Measurements from ENCODE around the gene C1QTNF12.

C1QTNF12 gene

DNA sequence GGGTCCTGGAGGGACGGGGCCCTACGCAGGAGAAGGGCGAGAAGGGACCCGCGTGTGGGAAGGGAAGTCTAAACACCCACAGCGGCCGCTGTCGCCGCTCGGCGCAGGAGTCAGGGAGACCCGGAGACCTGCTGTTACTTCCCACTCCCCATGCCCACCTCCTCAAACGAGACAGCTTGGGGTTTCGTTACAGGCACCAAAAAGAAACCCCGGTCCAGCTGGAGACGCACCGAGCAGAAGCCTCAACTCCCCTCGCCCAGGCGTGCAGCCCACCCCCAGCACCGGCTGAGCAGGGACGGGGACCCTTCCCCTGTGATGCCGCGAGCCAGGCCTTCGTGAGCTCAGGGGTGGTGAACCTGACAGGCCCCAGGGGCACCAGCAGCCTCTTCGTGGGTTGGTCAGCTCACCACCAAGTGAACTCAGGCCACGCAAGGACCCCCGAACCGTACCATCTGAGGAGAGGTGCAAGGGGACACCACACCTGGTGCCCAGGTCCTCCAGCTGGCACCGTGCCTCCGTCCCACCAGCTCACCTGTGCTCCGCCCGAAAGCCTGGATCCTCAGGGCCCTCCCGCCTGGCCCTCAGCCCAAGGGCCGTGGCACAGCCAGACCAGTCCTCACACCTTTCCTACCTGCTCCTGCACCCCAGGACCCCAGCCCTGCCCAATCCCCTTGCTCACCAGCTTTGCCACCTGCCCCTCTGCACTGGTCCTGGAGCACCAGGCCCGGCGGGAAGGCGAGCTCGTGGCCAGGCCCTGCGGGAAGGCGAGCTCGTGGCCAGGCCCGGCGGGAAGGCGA is 19.8 kb downstream of the C1QTNF12 start:
- DNase-seq, result no peak

DNA sequence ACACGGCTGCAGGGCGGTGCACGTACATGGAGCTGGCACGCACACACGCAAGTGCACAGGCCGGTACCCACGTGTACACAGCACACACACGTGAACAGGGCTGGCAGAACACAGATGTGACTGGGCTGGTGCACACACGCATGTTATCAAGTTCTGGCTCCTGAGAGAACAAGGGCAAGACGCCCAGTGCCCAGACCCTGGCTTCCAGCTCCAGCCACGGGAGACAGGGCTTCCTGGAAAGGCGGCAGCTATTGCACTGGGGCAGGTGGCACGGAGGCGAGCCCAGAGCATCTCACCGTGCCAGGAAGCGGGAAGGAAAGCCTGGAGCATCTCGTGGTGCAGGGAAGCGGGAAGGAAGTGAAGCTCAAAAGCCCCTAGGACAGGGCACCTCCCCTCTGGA is 20.6 kb downstream of the C1QTNF12 start:
- DNase-seq, result no peak

DNA sequence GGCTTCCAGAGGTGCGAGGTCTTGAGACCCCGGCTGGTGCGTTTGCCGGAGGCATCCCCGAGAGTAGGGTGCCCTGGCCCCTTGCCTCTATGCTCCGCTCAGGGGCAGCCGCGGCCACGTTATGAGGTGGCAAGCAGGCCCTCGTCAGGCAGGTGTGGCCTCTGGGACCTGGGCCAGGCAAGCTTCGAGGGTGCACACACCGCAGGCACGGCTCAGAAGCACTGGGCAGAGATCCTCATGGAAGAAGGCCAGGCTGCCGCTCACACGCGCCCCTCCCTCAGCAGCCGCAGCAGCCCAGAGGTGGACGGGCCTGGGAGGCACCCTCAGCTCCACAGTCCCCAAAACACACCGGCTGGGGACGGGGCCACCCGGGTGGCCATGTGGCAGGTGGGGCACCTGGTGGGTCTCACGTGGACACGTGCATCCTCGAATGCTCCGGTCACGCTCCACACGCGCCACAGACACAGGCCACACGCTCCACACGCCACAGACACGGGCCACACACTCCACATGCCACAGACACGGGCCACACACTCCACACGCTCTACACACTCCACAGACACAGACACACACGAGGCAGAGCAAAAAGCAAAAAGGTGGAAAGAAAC is 21.2 kb downstream of the C1QTNF12 start:
- no peak for DNase-seq

DNA sequence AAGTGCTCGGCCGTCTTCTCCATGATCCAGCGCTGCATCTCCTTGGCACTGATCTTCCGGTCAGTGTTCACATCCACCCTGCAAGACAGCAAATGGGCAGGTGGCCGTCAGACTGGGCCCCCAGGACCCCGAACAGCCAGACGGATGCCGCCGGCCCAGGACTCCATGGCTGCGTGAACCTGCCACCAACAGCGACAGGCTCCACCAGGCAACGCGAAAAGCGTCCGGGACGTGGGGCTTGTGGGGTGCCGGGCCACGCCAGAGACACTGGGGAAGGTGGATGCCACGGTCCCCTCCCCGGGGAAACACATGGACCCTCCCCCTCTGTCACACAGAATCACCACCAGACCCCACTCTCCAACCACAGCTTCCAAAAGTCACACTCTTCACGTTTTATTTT is 22.6 kb downstream of the C1QTNF12 start:
- no peak for DNase-seq

DNA sequence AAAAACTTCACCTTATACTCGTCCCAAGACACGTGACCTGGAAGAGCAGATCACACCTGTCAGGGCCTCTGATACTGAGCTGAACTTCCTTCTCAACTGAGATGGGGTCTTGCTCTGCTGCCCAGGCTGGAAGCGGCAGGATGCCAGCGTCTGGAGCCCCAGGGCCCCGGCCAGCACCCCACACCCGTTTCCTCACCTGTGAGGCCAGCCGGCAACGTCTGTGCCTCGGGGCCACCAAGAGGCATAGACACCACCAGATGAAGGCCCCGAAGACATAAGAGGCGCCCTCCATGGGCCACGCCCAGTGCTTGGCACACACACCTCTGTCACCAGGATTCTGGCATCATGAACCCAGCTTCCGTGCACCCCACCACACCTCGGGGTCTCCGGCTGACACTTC is 23.2 kb downstream of the C1QTNF12 start:
- DNase-seq, result no peak

DNA sequence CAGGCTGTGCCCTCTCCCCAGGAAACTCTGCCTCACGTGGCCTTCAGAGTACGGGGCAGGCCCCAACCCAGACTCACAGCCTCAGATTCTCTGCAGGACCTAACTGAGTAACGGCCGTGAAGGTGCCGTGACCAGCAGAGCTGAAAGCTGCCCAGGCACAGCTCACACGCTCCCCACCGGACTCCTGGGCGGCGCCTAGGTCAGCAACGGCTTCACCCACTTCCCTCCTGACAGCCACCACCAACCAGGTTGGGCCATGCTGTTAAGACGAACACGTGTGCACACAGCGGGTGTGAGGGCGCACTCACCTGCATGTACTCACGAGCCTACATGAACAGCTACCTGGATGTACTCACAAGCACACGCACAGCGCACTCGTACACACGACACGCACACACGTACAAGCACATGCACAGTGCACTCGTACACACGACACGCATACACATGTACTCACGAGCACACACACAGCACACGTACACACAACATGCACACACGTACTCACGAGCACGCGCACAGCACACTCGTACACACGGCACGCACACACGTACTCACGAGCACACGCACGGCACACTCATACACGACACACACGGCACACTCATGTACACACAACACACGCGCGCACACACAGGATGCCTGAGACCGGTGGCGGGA is 23.8 kb downstream of the C1QTNF12 start:
- DNase-seq, result no peak

DNA sequence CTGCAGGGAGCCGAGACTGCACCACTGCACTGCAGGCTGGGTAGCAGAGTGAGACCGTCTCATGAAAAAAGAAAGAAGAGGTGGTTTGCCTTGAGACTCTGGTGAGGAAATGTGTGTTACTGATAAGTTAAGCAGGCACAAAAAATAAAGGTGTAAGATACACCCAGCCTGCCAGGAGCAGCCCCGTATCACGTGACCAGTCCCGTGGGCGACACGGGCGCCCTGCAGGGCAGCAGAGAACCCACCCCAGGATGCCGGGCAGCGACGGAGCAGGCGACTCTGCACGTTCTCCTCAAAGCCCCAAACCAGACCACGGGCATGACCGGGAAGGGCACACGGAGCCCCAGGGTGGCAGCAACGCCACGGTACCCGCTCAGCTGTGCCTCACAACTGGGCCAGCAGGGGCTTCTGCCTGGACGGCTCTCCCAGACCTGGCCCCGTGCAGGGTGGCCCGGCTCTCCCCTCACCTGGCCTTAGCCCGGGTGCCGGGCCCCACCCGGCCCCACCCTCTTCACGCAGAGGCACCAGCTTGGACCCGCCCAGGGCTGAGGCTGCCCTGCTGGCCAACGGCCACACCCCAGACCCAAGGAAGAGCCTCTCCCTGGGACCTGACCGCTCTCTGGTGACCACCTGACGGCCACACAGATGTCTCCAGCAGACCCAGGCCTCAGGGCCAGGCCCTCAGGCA is 24.5 kb downstream of the C1QTNF12 start:
- DNase-seq, result no peak

DNA sequence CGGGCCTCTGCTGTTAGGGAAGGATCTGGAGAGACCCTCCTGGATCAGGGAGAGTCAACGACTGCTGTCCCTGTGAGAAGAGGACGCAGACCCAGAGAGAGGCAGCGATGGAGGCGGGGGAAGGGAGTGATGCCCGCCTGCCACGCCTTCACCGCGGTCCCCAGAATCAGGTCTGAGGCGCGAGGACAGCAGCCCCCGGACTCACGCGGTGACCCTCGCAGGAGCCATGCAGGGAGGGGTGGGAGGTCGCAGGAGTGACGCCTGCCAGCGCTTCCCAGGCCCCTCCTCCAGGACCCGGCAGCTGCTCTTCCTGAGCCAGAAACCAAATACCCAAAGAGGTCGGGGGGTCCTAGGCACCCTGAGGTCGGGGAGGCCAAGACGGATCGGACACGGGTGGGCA is 26.3 kb downstream of the C1QTNF12 start:
- no peak for DNase-seq

DNA sequence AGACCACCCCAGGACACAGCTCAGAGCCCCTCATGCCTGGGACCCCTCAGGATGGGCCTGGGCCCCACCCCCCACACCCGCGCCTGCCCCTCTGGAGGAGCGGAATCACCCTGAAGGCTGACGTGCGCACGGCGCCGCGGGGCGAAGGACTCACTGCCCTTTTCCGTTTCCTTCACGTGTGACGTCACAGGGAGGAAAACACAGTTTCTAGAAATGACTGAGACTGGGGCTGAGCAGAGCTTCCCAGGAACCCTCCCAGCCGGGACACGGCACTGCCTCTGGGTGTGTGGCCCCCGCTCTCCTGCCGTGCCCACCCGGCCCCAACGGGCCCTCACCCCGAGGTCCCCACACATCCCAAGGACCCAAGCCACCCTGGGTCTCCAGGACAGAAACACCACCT is 27.2 kb downstream of the C1QTNF12 start:
- DNase-seq, result no peak

DNA sequence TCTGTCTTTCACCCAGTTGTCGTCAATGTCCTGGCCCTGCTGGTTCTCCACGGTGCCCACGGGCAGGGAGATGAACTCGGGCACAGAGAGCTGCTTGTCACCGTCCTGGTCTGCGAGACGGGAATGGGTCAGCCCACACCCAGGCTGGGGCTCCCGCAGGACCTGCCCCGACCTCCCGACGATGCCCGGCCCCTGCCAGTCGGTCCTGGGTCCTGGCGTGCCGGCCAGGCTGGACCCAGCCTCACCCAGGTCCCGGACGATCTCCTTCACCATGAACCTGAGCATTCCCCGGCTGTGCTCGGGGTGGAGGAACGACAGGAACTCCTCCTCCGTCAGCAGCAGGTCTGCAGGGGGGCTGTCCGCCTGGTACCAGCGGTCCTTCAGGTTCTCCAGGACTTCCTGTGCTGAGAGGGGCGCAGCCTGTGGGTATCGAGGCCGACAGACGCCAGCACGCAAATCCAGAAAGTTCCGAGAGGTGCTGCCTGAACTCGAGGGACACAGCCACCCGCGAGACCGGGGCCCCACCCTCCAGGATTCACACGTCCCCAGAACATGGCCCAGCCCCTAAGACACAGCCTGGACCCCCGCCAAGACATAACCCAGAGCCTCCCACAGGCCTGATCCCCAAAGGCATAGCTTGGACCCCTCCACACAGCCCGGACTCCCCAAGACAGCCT is 27.9 kb downstream of the C1QTNF12 start:
- DNase-seq, result no peak

DNA sequence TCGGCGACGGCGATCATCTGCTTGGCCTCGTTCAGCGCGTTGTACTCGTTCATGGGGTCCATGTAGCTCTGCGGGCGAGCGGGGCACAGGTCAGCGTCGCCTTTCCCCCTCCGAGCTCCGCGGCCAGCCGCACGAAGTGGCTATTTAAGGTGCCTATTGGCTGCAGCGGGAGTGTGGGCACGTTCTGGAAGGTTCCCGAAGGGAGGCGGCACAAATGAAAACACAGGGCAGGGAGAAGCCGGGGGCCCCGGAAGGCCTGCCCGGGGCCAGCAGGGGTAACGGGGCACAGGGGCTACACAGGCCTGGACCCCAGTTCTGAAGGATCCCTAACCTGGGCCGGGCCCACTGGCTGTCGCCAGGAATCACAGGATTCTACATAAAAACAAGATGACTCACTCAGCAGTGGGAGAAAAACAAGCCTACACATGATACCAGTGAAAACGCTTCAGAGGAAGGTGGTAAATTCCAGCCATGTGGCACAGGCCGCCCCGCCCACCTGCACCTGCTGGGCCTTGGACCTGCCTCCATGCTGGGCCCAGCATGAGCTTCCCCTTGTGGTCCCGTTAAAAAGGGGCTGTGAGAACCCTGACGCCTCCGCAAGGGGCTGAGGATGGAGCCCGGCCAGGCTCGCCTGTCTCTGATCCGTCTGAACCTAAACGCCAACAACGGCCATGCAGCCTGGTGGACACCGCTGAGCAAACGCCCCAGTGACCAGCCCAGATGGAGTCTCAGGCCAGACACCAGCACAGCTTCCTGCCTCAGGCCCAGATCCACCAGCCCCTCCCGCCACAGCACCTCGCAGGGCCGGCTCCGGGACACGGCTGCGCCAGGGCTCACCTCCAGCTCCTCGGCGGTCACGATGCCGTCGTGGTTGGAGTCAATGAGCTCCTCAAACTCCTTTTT is 28.6 kb downstream of the C1QTNF12 start:
- no peak for DNase-seq

DNA sequence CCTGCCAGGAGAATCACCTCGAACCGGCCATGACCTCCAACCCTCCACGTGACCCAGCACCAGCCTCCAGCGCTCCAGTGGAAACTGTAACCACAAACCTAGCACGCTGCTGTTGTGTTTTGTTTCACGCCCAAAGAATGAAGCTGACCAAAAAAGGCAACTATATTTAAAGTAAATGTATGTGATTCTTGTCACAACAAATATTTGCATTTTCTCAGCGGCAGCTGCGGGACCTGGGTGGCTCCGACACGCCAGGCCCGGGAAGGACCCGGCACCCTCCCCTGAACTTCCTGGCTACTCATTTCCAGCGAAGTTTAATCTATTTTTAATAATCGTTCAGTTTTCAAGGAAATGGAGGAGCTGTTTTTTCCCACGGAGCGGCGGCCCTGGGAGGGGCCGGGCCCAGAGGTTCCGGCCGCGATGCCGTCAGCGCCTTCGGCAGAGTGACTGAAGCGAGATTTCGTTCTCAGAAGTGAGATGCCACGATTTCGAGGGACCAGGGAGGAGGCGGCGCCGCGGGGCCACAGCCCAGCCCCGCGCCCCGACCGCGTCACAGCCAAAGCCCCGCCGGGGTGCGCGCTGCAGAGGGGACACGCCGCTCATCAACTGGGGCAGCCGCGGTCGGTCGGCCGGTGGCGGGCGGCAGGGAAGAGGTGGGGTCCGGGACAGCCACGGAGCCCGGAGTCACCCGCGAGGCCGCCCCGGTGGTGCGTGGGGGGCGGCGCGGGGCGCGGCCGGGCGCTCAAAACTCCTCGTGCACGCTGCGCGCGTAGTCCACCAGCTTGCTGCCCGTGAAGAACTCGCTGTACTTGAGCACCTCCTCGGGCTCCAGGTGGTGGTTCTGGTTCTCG is 29.5 kb downstream of the C1QTNF12 start:
- DNase-seq, result no peak

DNA sequence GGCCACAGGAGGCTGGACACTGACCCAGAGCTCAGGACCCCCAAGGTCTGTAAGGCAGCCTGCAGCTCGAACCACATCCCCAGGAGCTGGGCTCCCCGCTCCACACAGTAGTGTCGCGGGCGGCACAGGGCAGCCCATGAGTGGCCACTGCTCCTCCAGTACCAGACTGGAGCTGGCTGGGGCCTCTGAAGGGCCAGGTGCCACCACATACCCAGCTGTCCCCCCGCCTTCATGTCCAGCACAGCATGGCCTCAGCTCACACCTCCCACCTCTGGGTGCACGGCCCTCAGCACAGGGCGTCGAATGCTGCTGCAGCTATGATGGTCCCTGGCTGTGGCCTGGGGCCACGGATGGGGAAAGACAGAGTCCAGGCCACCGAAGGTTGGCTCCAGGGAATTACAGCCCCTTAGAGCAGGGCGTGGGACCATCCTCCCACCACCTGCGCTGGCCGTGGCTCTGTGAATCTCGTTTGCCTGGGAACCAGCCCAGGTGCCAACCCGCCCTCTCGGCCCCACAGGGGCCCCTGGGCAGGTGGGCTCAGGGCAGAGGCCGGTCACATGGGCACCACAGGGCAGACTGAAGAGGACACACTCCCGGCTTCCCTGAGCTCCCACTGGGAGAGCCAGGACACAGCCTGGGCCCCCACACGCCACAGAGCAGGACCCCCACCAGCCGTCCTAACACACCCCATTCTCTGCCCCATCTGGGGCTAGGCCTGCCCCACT is 30.5 kb downstream of the C1QTNF12 start:
- DNase-seq, result no peak

DNA sequence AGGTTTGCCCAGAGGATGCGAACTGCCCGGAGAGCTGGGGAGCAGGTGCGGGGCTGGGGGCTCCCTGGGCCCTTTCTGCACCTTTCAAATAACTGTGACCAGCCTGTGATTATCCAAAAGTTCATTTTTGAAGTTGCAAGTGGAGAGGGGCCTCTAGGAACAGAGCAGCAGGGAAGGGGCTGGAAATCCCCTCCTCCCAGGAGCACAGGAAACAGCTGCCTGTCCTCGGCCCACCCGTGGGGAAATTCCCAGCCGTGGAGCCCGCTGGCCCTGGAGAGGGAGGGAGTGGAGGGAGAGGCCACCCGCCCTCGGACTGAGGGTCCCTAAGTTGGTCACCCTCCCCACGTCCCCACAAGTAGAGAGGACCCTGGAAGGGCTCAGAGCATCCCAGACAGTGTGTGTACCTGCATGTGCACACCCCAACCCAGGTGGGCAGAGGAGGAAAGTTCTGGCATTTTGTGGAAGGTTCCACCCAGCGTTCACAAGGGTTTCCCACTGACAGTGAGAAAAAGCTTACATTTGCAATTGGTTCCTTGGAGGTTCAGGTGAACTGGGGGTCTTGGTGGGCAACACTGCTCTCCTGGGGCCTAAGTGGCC is 31.3 kb downstream of the C1QTNF12 start:
- no peak for DNase-seq

DNA sequence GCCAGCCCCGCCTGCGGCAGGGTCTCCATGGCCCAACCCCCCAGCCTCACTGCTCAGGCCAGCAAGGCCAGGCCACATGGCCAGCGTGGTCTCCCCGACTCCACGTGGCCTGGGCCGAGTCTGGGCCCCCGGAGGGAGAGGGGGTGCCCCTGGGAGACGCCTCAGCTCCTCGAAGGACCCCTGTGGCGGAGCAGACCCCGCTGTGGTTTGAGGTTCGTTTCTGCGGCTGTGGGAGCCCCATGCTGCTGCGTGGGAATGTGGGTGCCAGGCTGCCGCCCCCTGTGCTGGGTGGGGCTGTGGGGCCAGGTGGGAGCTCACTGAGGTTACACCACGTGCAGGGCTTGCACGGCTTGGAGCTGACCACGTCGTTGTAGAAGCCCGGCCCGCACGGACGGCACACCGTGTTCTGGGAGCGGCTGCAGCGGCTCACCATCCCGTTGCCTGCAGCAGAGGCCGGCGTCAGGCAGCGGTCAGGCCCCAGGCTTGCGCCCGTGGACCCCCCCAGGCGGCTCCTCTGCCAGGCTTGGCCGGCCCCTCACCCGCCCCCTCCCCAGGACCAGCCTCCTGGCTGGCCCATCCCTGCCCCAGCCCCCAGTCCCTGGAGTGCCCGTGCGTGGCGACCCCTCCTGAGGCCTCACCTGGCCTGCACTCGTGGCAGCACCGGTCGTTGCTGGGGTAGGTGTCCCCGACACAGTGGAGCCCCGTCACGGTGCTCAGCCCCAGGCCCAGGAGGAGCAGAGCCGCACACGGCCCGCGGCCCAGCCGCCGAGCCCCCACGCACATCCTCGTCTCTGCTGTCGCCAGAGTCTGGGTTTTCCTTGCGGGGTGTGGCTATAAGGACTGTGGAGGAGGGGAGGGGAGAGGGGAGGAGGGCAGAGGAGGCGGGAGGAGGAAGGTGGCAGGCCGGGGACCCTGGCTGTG is 32.9 kb downstream of the C1QTNF12 start, which contains the start of gene TNFRSF4:
Gene TNFRSF4, minus strand, starts transcription at position 809 of the 921 bp plus-strand sequence. Its CDS starts 26 bp downstream, at position 783.
- DNase-seq, result no peak

DNA sequence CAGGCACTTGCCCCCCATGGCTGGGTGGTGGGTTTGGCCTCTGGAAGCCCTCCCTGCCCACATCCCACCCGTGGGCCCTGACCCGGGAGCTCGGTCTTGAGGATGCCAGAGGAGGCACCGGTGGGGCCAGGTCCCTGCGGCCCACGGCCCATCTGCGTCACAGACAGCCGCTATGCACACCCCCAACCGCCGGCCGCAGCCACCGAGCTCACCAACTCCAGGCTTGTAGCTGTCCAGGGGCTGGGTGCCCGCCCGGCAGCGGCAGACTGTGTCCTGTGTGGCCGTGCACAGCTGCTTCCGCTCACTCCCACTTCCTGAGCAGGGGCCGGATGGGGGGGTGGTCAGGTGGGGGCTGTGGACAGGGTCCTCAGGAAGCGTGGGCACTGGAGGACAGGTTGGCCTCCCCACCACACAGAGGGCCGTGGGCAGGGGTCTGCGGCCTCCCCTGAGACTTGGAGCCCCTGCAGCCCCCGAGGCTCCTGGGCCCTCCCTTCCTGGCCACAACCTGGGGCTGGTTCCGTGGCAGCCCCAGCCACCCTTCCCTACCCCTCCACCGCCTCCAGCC is 33.7 kb downstream of the C1QTNF12 start:
- DNase-seq, result no peak

DNA sequence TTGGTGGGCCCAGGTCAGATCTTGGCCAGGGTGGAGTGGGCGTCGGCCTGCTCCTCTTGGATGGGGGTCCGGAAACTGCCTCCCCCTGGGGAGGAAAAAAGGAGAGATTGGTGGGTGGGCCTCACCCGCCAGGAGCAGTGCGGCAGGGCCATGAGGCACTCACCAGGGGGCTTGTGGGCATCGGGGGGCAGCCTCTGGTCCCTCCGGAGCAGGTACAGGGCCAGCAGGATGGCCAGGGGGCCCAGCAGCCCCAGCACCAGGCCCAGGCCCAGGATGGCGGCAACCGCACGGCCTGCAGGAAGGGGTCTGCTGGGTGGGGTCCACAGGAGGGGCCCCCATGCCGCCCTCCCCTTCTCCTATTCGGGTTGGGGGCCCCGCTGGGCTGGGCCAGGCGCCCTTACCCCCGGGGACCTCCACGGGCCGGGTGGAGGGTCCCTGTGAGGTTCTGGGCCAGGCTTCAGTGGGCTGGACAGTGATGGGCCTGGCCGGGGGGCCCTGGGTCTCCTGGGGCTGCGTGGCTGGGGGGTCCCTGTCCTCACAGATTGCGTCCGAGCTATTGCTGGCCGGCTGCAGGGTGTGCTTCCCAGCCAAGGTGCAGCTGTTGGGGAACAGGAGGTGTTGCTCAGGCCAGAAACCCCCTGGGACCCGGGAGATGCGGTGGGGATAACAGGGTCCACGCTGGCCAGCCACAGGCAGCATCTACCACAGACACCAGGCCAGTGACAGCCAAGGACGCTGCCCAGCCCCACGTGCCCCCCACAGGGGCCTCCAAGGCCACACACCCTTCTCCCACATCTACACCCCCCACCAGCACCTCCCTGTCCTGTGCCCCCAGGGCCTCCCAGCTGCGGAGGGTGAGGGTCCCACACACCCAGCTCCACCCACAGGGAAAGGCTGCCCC is 34.7 kb downstream of the C1QTNF12 start:
- DNase-seq, result no peak

Measured in NCI-H2029 treated with DMSO at 0.1 percent for 48 hours (cell line).